DOHH2 (cell line): ENCODE measurements around the gene PP2D1.

Experiments used
- H3F3A ChIP-seq: fragments of 200-600 bp; sonication (generic), shearing (Covaris generic); 2 replicates; pipeline ENCODE4 v1.6.0; 2016; ENCODE audit warnings: antibody characterized with exemption, mild to moderate bottlenecking; ENCODE audit not compliant: control insufficient read depth, insufficient read depth
- H3K27ac ChIP-seq: fragments of 200-600 bp; sonication (generic); 2 replicates; pipeline ENCODE4 v1.5.1; 2014; ENCODE audit warnings: low read depth, mild to moderate bottlenecking, low read length, moderate library complexity
- H3K27me3 ChIP-seq: fragments of 200-600 bp; sonication (generic); 2 replicates; pipeline ENCODE4 v1.6.1; 2014; ENCODE audit warnings: mild to moderate bottlenecking, low read length, mixed read lengths; ENCODE audit not compliant: control insufficient read depth
- H3K36me3 ChIP-seq: fragments of 200-600 bp; sonication (generic); 2 replicates; pipeline ENCODE4 v1.6.1; 2014; ENCODE audit warnings: mild to moderate bottlenecking, low read length, moderate library complexity, mixed read lengths; ENCODE audit not compliant: control insufficient read depth
- H3K4me1 ChIP-seq: fragments of 200-600 bp; sonication (generic); 2 replicates; pipeline ENCODE4 v1.6.1; 2014; ENCODE audit warnings: mild to moderate bottlenecking, low read length, mixed read lengths; ENCODE audit not compliant: control insufficient read depth
- H3K4me2 ChIP-seq: fragments of 200-600 bp; sonication (generic); 2 replicates; pipeline ENCODE4 v1.6.0; 2014; ENCODE audit warnings: mild to moderate bottlenecking, low read length, moderate library complexity
- H3K4me3 ChIP-seq: fragments of 200-600 bp; sonication (generic); 2 replicates; pipeline ENCODE4 v1.5.1; 2014; ENCODE audit warnings: mild to moderate bottlenecking, low read length, mixed read lengths
- H3K79me2 ChIP-seq: fragments of 200-600 bp; sonication (generic); 2 replicates; pipeline ENCODE4 v1.6.1; 2014; ENCODE audit warnings: mild to moderate bottlenecking, low read length, mixed read lengths; ENCODE audit not compliant: control insufficient read depth
- H3K9me2 ChIP-seq: fragments of 200-600 bp; sonication (generic); replicated peaks from 2 replicates; pipeline ENCODE4 v1.6.1; 2014; ENCODE audit warnings: mild to moderate bottlenecking, low read length, mixed read lengths; ENCODE audit not compliant: control insufficient read depth
- H3K9me3 ChIP-seq: fragments of 200-600 bp; sonication (generic); 2 replicates; pipeline ENCODE4 v1.6.1; 2014; ENCODE audit warnings: antibody characterized with exemption, low read length, mixed read lengths; ENCODE audit not compliant: control insufficient read depth, insufficient read depth
- H4K20me1 ChIP-seq: fragments of 200-600 bp; sonication (generic); 2 replicates; pipeline ENCODE4 v1.6.0; 2014; ENCODE audit warnings: low read depth, mild to moderate bottlenecking, antibody characterized with exemption, low read length, moderate library complexity; ENCODE audit not compliant: control insufficient read depth, insufficient read depth
- CTCF ChIP-seq: fragments of 200-600 bp; sonication (generic); IDR thresholded peaks from one replicate; pipeline ENCODE4 v1.5.1; 2014; ENCODE audit warnings: antibody characterized with exemption, mild to moderate bottlenecking, low read depth, low read length; ENCODE audit not compliant: poor library complexity, severe bottlenecking

The PP2D1 gene

DNA sequence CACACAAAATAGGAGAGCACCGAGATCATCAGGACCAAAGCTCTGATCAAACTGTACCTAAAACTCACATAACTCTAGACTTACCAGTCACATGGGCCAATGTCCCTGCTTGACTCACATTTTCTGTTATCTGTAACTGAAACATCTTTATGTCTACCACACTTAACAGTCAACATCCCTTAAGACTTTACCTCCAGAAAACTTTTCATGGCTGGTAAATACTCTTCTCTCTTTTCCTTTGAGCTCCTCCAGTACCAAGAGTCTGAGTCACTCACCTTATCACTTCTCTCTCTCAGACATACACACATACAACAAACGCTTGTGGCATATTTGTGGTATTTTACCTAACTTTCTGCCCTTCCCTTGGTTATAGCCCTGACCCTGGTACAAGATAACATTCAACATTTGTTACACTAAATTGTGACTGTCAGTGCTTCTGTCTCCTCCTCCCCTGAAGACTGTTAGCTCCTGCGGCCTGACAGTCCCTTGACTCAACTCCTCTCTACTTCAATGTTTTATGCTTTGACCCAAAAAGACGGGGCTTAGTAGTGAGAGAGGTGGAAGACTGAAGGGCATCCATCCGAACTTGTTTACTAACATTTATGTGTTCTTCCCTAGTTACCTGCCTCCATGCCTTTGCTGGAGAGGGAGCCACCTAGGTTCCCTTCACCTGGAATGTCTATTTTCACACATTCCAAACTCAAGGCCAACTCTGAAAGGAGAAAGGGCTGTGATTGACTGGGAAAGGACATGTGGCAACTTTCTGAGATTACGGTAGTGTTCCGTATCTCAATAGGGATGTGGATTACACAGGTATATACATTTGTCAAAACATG is 74.4 kb downstream of the PP2D1 start:
- Histone ChIP-seq H3K27ac (no peak overlapping the region), H3K4me2 (no peak overlapping the region)
- no peak for TF ChIP-seq CTCF

More for the DNA sequence above, 74.4 kb downstream of the PP2D1 start:
- Histone ChIP-seq H3F3A (no peaks in the 10 kb centered on the region), H3K4me1 (no peaks in the 10 kb centered on the region), H3K36me3 (no peaks in the 10 kb centered on the region), H3K9me2 (no peaks in the 10 kb centered on the region), H3K27me3 (no peaks in the 10 kb centered on the region), H3K9me3 (no peaks in the 10 kb centered on the region), H3K4me3 (no peak overlapping the region), H3K79me2 (no peaks in the 10 kb centered on the region), H4K20me1 (no peaks in the 10 kb centered on the region)
